COR-L47 (cell line): ENCODE data around the gene PTK6.
A peak's percentile ranks its signal among the peaks of the same experiment; 100 is the strongest.

Source experiments
- DNase-seq: peaks from one replicate; lab custom pipeline; 2025; lab: John Stamatoyannopoulos, UW

The PTK6 gene

DNA sequence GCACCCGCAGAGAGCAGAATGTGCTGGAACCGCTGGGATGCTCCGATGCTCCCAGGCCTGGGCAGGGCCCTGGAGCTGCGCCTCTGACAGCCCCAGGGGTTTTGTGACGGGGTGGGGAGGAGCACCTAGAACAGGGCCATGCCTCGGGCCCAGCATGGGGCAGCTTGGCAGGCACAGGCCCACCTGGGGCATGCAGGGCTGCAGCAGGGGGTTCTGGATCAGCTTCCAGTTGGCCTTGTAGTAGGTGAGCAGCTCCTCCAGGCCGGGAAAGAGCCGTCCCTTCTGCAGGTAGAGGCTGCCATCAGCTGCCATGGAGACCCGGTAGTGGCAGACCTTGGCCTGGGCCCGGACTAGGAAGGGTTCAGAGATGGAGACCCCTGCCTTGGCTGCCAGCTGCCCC is 6.0 kb upstream of the PTK6 start:
- DNase-seq, result no peak

DNA sequence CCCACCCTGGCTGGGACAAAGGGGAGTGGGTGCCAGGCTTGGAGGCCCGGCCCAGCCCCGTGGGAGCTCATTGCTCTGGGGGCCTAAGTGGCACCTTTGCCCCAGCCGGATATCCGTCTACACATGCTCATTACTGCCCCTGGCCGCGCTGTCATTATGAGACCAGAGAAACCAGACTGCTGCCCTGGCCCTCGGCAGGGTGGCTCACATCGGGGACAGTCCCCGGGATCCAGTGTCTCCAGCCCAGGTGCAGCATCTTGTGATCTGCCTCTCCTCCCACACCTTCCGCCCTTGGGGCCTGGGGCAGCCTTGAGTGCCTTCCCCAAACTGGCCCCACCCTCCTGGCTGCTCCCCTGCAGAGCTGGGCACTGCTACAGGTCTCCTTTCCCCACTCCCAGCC is 5.5 kb upstream of the PTK6 start:
- DNase-seq, result no peak

DNA sequence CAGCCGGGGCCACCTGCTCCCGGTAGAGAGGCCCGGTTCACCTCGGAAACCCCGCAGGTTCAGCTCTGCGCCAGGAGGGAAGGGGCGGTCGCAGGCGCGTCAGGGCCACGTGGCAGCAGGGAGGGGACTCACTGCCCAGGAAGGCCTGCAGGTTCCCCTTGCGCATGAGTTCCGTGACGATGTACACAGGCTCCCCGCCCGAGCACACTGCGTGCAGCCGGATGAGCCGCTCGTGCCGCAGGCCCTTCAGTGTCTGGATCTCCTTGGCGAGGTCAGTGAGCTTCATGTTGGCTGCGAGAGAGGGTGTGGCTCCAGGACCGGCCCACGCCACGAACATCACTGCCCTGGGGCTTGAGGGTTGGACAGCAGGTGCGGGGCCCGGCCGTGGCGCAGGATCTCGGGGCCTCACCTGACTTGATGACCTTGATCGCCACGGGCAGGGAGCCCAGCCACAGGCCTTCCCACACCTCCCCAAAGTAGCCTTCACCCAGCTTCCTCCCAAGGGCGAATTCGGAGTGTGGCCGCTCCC is 4.9 kb upstream of the PTK6 start:
- DNase-seq, result no peak

DNA sequence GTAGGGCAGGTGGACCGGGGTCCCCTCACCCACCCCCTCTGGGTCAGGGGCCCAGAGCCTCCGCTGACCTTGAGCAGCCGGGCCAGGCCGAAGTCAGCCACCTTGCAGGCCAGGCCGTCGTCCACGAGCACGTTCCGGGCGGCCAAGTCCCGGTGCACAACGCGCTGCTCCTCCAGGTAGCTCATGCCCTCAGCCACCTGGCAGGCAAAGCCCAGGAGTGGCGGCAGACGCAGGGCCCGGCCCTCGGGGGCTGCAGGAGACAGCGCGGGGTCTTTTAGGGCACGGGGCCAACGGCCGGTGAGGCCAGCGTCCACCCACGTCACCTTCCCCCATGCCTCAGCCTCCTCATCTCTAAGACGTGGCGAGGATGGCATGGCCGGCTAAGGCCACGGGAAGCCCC is 4.2 kb upstream of the PTK6 start:
- no peak for DNase-seq

DNA sequence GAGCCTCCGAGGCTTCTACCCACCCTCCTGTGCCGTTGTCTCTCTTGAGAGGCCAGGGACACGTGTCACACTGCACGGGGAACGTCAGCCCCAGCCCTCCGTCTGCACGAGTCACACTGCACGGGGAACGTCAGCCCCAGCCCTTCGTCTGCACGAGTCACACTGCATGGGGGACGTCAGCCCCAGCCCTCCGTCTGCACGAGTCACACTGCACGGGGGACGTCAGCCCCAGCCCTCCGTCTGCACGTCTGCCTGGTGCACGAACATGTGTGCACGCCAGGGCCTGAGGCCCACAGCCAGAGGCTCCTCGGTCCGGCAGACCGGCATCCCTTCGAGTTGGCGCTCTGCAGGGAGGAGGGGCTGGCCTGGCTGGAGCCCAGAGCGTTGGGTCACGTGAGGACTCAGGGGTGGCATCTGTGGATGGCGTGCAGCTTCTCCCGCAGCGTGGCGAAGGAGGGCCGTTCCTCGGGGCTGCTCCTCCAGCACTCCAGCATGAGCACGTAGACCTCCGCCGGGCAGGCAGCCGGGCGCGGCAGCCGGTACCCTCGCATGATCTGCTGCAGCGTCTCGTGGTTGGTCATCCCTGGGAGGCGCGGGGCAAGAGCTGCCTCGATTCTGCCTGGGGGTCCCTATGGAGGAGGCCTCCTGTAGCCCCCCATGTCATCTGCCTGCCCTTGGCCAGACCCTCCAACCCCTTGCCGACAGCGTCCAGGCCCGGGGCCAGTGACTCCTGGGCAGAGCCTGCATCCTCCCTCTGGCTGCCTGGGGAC is 3.4 kb upstream of the PTK6 start:
- DNase-seq, result no peak

DNA sequence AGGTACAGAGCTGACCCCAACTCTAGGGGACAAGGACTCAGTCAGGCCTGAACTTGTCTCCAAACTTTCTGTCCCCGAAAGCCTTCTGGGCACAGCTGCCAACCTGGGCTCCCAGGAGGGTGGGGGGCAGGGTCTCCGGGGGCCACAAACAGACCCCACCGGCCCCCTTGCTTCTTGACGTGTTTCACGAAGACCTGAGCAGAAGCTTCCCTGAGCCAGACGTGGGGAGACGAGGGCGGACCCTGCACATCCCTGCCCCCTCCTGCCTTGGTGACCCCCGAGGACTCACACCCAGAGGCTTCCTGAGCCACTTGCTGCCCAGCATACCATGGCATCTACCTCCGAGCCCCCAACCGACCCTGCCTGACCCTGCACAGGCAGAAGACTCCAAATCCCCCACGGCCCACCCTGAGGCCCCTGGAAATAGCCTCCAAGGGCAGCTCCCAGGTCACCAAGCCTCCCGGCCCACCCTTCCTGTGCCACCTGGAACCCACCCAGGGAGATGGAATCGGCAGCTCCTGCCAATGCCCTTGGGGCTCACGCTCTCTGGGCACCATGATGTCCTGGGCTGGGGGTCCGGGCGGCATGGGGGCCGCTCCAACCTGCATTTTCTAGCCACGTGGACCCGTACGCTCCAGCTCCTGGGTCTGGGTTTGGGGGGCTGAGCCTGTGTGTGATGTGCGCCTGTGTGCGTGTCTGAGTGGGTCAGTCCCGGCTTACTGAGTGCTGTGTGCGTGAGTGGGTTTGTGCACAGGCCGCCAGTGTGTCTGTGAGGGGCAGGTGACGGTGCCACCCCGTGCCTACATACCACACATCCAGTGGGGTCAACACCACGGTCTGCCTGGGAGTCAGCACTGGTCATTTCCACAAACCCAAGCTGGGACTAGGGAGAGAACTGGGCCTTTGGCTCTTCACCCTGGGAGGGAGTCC is 2.5 kb upstream of the PTK6 start:
- no peak for DNase-seq

DNA sequence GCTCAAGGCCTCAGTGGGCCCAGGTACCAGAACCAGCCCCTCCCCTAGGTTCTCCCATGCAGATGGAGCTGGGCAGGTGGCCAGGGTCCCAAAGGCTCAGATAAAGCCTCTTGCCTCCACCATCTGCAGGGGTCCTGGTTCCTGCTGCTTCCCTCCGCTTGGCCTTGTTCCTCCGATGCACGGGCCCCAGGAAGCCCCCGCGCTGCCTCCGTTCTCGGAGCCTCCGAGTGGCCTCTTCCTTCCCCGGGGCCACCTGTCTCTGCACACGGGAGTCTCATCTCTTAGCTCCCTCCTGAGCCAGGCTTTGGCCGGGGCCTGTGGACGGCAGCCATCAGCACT is 1.9 kb upstream of the PTK6 start:
- peak; percentile 85 for DNase-seq

DNA sequence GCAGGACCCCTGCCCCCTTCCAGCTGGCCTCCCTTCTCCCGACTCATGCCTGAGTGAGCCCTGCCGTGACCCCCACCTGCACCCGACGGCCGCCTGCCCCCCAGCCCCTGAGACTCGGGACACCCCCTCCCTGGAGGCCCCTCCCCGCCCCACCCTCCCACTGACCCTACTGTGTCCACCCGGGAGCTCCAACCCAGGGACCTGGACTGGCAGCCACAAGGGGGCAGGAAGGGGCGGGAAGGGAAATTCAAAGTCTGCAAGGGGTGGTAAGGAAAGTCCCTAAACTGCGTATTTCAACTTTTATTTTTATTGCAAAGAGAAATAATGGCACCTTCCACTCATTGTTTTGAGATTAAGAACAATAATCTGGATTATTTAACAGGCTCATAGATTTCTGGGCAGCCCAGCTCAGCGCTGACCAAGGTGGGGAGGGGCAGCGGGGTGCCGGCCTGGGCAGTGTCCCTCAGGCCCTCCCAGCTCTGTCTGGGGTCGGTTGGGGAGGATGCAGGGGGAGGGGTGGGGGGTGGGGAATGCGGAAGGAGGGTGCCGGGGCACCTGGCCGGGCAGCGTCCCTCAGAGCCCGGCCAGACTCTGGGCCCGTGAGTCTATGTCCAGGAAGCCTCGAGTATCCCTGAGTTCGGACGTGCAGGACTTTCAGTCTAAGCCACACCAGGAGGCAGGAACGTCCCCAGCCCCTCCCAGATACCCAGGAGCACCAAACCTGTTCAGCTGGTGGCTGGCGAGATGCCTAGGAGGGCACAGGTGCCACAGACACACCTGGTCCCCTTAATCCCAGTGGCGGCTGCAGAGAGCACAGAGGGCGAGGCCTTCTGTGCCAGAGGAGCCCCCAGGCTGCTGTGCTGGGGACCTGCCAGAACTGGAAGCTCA is 1.3 kb upstream of the PTK6 start:
- peak; percentile 90 for DNase-seq

DNA sequence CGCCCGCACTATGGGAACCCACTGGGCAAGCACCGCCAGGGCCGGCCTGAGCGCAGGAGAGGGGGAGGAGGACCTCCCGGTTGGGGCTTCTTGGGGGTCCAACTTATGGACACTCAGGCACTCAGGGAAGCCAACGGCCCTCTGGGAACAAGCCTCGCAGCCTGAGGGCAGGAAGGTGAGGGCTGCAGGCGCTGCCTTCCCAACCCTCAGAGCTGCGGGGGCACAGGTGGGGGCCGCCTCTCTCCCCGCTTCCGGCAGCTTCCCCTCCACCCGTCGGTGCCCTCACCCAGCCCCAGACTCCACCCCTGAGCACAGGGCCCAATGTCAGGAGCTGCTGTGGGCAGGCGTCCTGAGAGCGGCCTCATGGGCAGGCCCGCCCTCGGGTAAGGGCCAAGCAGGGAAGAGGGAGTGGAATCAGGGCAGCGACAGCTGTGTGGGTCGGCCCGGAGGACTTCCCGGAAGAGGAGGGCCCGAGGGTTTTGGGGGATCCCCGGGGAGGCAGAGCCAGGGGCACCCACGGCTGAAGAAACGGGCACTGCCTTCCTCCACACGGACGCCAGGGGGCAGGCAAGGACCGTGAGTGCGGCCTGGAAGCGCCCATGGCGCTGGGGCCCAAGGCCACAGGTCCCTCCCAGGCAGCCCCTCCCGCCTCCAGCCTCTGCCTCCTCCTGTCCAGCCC is 488 bp upstream of the PTK6 start:
- peak; percentile 63 for DNase-seq

DNA sequence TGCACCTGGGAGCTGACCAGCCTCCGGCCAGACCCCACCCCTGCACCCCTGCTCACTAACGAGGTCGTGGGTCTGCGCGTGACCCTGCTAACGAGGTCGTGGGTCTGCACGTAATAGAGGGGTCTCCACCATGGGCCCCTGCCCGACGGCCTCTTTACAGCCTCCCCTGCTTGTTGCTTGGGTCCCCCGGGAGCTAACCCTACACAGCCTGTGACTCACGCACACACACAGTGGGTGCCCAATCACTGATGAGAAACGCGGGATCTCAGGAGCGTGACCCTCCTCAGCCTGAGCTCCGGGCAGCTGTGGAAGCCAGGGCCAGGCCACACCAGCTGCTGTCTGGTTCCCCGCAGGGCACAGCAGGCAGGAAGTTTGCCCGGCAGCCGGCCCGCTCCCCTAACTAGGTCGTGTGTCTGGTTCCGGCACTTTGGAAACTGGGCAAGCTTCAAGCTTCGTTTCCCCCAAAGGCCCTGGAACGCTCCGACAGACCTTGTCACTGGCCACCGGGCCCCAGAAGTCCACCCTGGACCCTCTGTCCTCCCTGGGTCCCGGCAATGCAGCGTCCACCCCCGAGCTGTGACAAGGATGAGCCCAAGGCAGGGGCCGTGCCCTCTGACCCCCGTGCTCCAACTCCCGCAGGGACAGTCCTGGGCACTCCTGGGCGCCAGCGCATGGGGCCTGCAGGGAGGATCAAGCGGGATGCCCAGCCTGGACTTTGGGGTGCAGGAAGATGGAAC is 767 bp downstream of the PTK6 start:
- DNase-seq, result peak; percentile 48

DNA sequence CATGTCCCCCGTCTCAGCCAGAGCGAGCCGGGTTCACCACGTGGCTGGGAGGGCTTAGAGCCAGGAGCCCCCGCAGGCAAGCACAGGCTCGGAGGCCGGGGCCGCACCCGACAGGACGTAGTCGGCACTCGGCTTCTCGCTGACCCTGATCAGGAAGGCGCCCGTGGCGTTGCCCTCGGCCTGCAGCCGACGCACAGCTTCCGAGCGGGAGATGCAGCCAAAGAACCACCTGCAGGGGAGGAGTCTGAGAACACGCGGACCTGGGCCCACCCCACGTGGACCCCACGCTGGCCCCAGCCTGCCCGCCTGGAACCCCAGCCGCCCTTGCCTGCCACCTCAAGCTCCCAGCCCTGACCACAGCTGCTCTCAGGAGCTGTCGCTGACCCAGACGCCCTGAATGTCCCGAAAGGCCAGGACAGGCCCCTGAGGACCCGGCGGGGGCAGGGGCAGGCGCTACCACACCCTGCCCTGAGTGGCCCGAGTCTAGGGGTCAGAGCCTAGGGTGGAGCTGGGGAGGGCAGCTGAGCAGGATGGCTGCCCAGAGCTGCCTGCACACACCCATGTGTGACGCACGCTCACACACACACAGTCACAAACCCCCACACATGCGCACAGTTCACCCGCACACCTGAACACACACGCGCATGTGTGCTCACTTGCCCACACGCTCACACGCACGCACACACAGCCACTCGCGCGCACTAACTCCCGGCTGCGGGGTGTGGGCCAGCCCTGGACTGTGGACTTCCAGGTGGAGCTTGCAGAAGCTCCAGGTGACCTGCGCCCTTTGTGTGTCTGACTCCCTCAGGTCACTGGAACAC is 2.1 kb downstream of the PTK6 start:
- DNase-seq, result no peak

DNA sequence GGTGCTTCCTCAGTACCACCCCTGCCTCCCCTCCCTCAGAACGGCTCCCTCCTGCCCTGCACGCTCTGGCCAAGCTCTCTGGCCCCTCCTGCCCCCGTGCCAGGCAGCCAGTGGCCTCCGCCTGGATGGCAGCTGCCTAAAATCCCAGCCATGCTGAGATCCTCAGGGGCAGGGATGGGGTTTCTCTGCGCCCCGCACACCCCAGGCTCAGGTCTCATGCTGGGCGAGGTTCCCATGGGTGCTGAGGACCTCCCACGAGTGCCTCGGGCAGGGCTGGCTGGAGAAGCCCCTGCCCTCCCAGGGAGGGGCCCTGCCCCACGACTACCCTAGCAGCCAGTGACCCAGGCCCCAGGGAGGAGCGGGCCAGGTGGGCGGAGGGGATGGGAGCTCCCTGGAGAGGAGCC is 2.7 kb downstream of the PTK6 start:
- no peak for DNase-seq

DNA sequence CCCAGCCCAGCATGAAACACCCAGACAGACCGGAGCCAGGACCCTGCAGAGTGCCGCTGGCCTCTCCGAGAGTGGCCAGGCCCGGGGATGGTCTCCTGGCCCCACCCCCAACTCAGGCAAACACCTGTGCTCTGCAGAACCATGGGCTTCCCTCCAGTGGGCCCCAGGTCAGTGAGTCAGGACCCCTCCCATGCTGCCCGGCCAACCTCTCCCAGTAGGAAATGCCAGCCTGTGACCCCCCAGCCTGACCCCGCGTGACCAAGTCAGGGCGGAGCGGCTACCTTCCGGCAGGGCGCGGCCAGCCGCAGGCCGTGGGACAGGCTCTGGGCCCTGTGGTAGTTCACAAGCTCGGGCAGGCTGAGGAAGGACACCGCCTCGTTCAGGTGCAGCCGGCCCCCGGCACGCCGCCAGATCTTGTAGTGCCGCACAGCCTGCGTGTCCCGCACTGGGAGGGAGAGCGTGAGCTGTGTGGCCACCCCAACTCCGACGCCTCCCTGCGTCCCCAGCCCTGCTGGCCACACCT is 3.2 kb downstream of the PTK6 start:
- DNase-seq, result no peak

DNA sequence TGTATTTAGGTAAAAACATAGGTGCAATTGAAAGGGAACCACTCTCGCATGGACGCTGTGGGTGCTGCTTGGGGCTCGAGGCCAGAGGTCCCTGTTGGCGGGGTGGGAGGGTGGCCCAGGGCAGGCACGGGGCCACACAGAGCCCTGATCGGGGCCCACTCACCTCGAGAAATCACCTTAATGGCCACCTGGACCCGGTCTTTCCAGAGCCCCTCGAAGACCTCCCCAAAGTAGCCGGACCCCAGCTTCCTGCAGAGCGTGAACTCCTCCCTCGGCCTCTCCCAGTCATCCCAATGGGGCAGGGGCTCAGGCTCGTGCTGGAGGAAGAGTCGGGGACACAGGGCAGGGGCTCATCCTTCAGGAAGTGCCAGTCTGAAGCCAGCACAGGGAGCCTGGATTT is 3.8 kb downstream of the PTK6 start:
- DNase-seq, result no peak

DNA sequence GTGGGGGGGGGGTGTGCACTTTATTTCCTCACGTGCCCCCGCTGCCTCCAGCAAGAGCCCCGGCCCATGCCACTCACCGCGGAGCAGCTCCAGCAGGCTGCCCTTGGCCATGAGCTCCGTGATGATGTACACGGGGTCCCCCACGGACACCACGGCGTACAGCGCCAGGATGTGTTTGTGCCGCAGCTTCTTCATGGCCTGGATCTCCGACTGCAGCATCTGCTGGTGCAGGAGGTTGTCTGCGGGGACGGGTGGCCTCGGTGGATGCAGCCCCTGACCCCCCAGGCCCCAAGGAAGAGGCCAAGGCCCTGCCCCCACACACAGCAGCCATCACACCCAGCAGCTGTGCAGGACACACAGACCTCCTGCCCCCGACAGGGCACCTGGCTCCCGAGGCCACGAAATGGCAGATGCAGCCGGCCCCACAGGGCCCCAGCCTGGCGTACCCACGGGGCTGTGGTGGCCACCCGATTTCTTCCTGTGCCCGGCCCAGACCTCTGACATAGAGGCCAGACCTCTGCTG is 4.7 kb downstream of the PTK6 start:
- no peak for DNase-seq

DNA sequence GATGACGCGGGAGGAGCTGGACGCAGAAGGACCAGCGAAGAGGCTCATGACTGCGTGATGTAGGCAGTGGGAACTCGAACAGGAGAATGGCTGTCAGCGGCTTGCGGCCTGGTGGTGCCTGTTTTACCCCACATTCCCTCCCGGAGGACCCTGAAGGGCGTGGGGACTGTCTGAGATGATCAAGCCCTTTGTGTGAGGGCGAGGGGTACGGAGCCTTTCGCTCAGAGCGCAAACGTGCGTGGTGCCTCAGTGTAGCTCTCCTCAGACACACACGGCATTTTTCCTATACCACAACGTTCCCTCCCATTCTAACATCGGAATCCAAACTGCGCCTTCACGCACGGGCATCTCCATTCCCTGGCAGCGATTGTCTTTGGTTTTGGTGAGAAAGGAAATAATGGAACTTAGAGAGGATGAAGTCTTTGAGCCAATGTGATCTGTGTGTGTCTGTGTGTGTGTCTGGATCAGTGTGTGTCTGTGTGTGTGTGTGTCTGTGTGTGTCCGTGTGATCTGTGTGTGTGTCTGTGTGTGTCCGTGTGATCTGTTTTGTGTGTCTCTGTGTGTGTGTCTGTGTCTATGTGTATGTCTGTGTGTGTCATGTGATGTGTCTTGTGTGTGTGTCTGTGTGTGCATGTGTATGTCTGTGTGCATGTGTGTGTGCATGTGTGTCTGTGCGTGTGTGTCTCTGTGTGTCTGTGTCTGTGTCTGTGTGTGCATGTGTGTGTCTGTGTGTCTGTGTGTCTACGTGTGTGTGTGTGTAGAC is 5.3 kb downstream of the PTK6 start:
- DNase-seq, result no peak

DNA sequence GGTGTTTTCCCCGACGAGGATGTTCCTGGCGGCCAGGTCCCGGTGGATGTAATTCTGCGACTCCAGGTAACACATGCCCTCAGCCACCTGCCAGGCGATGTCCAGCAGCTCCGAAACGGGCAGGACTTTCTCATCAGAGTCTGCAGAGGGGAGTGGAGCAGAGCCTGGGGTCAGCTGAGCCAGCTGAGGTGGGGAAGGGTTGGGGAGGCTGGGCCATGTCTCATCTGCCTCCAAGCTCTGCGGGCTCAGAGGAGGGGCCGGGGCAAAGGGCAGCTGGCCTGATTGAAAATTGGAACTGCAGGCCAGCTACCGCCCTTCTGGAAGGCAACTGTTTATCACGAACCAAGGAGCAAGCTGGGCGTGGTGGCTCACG is 6.4 kb downstream of the PTK6 start:
- no peak for DNase-seq

DNA sequence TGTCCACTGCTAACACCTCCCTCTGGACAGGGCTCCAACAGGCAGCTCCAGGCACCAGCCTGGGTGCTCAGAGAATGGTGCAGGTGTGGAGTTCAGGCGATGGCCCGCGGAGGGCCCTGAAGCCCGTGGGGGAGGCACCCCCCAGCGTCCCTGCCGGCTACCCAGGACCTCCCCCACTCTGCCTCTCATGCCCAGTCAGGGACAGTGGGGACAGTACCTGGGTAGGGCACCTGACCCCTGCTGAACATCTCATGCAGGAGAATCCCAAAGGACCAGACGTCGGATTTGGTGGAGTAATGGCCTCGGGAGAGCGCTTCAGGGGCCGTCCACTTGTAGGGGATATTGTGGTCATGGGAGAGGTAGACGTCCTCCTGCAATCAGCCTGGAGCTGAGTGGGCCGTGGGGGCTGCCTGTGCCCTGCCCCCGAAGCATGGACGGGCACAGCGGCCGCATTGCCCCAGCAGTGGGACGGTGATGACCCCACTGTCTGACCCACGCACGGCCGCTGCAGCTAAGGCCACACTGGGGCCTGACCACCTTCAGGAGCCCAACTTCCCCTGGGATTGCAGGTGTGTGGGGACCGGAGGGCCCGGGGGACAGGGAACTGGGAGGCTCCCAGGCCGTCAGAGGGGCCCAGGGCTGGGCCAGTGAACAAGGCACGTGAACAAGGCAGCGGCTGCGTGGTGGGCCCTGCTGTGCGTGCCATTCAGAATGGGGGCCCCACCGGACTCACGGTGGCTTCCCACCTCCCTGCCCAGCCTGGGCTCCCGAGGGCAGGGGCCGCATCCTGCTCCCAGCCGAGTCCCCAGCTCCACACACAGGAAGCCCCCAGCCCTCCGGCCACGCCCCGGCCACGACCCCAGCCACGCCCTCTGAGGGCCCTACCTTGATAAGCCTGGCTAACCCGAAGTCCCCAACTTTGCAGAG is 7.1 kb downstream of the PTK6 start:
- no peak for DNase-seq
